BLaER1 treated with 17β-estradiol and CSF1 and Interleukin-3, amounts not matched to agents 10 nM and 100 nM (cell line): Measurements from ENCODE around the gene APOOL.
"Not testable (repeated sequence)": the region's sequence is repeated elsewhere in the genome, so short reads cannot be mapped to it uniquely, and the experiment has no call there.

ENCODE experiments used
- H3K27ac ChIP-seq, 11 experiments: shearing (Covaris generic); formaldehyde crosslinking; 2 replicates each; pipeline ENCODE4 v1.8.1; 2022
- H3K27me3 ChIP-seq, 11 experiments: shearing (Covaris generic); formaldehyde crosslinking; 2 replicates each; pipeline ENCODE4 v1.8.1; 2022
- H3K36me3 ChIP-seq, 11 experiments: shearing (Covaris generic); formaldehyde crosslinking; 2 replicates each; pipeline ENCODE4 v1.8.1; 2022
- H3K4me1 ChIP-seq, 10 experiments: shearing (Covaris generic); formaldehyde crosslinking; 2 replicates each; pipeline ENCODE4 v1.8.1; 2022
- H3K4me2 ChIP-seq, 11 experiments: shearing (Covaris generic); formaldehyde crosslinking; 2 replicates each; pipeline ENCODE4 v1.8.1; 2022
- H3K4me3 ChIP-seq, 10 experiments: shearing (Covaris generic); formaldehyde crosslinking; 2 replicates each; pipeline ENCODE4 v1.8.1; 2022
- H3K9ac ChIP-seq, 11 experiments: shearing (Covaris generic); formaldehyde crosslinking; 2 replicates each; pipeline ENCODE4 v1.8.1; 2022
- H3K9me3 ChIP-seq, 11 experiments: shearing (Covaris generic); formaldehyde crosslinking; replicated peaks in 1 of 11; 2 replicates each; pipeline ENCODE4 v1.8.1; 2022
- H4K20me1 ChIP-seq, 11 experiments: shearing (Covaris generic); formaldehyde crosslinking; 2 replicates each; pipeline ENCODE4 v1.8.1; 2022
- Cebpa-rat ChIP-seq, 11 experiments: shearing (Covaris generic); IDR thresholded peaks; 2 replicates each; pipeline ENCODE4 v1.8.1; 2022

The APOOL gene, protein sequence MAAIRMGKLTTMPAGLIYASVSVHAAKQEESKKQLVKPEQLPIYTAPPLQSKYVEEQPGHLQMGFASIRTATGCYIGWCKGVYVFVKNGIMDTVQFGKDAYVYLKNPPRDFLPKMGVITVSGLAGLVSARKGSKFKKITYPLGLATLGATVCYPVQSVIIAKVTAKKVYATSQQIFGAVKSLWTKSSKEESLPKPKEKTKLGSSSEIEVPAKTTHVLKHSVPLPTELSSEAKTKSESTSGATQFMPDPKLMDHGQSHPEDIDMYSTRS

DNA sequence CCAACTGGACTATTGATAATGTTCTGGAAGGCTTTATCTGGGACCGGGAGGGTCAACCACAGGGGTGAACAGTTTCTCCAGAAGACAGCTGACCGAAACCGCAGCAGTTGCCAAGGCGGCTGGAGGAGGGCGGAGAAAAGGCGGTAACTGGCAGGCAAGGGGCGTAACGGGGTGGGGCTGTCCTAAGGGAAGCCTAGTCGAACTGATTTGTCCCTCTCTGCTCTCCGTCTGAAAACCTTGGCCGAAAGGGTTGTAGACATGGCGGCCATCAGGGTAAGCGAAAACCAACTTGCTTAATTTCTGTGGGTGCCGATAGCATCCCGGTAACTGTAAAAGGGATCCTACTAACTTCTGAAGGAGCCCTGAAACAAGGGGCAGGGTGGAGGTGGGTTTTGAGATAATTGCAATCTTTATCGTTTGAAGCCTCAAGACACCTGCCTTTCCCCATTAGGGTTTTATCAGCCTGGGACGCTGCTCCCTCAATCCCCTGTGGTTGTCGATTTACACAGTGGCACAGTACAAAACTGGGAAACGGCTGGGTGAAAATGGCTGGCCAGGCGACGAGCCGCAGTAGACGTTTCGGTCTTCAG lies at the start of gene APOOL:
APOOL (plus strand) TSS at position 223 of the 590 bp plus-strand sequence; CDS start at position 259, 36 bp downstream.
- H3K27ac ChIP-seq = peak within 1 kb of the TSS; percentile 53 to 78 (median 69); a peak in 20 of 22 replicates
- peaks cover 0 to 5% (median 0%) of the 10 kb centered on the region in 11 experiments; a peak in 3 of 22 replicates for H3K9me3 ChIP-seq
- H3K4me2 ChIP-seq = peak within 1 kb of the TSS; percentile 63 to 87 (median 71)

DNA sequence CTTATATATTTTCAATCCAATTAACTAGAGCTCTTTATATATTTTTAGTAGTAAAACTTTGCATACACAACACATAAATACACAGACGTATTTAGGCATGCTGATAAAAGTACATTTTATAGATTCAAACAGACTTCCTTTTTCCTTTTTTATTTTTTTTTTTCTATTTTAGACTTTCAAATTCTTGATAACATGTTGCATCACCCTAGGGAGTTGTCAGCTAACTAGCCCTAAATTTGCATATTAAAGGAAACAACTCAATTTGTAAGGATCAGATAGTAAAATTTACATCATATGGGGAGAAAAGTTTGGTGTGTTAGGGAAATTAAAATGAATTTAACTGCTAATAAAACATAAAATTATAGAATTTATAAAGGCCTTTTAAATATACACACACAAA lies 47.4 kb upstream of the APOOL start:
- H3K4me2 ChIP-seq = peak overlapping the region; percentile 21 to 68 (median 42); a peak in 14 of 22 replicates

More for the DNA sequence above, at the start of gene APOOL:
- no peaks in the 10 kb centered on the region for H3K36me3 ChIP-seq
- TF ChIP-seq Cebpa-rat (IDR thresholded peaks at IDR 0.05) = no peak
- H3K4me3 ChIP-seq = peak within 1 kb of the TSS; percentile 60 to 76 (median 70)
- peaks cover 0 to 6% (median 5%) of the 10 kb centered on the region in 10 experiments; a peak in 12 of 20 replicates for H3K4me1 ChIP-seq
- H3K9ac ChIP-seq = peak within 1 kb of the TSS; percentile 70 to 81 (median 76)
- H3K27me3 ChIP-seq = peaks cover 14 to 63% (median 40%) of the 10 kb centered on the region in 11 experiments; a peak in 18 of 22 replicates
- H4K20me1 ChIP-seq = 0 out of 22 replicates have a peak, but pooled peaks cover 0 to 5% (median 0%) of the 10 kb centered on the region in 11 experiments

DNA sequence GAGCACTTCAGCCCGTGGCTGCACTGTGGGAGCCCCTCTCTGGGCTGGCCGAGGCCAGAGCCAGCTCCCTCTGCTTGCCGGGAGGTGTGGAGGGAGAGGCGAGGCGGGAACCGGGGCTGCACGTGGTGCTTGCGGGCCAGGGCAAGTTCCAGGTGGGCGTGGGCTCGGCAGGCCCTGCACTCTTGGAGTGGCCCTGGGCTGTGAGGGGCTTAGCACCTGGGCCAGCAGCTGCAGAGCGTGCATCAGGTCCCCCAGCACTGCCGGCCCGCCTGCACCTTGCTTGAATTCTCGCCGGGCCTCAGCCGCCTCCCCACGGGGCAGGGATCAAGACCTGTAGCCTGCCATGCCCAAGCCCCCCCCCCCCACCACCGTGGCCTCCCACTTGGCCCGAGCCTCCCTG lies 28.9 kb upstream of the APOOL start:
- H3K9ac ChIP-seq = no peak overlapping the region
- H3K4me1 ChIP-seq = no peaks in the 10 kb centered on the region
- H3K27ac ChIP-seq = no peak overlapping the region
- no peaks in the 10 kb centered on the region for H3K36me3 ChIP-seq
- H4K20me1 ChIP-seq = no peaks in the 10 kb centered on the region
- peaks cover 26 to 83% (median 63%) of the 10 kb centered on the region in 11 experiments; a peak in 20 of 22 replicates for H3K27me3 ChIP-seq
- peaks cover 12 to 40% (median 28%) of the 10 kb centered on the region in 11 experiments; a peak in 21 of 22 replicates for H3K9me3 ChIP-seq
- no peak overlapping the region for H3K4me3 ChIP-seq
- TF ChIP-seq Cebpa-rat (IDR thresholded peaks at IDR 0.05) = no peak
- H3K4me2 ChIP-seq = no peak overlapping the region

More for the DNA sequence above, 47.4 kb upstream of the APOOL start:
- Histone ChIP-seq H3K4me1 (peaks cover 0 to 20% (median 11%) of the 10 kb centered on the region in 10 experiments; a peak in 12 of 20 replicates), H3K9ac (no peak overlapping the region), H3K4me3 (no peak overlapping the region), H3K27ac (no peak overlapping the region), H3K27me3 (peaks cover 46 to 68% (median 56%) of the 10 kb centered on the region in 11 experiments), H3K9me3 (no peaks in the 10 kb centered on the region), H3K36me3 (no peaks in the 10 kb centered on the region), H4K20me1 (no peaks in the 10 kb centered on the region)
- no peak for TF ChIP-seq Cebpa-rat (IDR thresholded peaks at IDR 0.05)

DNA sequence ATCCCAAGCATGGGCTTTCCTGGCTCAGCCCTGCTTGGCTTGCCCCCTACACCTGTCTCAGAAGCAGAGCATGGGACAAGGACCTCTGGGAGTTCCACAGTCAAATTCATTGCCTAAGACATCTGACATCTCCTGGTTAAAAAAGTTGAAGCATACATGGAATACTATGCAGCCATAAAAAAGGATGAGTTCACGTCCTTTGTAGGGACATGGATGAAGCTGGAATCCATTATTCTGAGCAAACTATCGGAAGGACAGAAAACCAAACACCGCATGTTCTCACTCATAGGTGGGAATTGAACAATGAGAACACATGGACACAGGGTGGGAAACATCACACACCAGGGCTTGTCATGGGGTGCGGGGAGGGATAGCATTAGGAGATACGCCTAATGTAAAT lies 11.9 kb upstream of the APOOL start:
- H3K9ac ChIP-seq, H3K4me1 ChIP-seq, H3K36me3 ChIP-seq, H3K27ac ChIP-seq, H3K4me3 ChIP-seq, H3K4me2 ChIP-seq, H4K20me1 ChIP-seq: not testable (repeated sequence)
- H3K9me3 ChIP-seq = peaks cover 0 to 17% (median 7%) of the 10 kb centered on the region in 11 experiments; a peak in 12 of 22 replicates
- H3K27me3 ChIP-seq = peaks cover 0 to 53% (median 34%) of the 10 kb centered on the region in 11 experiments; a peak in 18 of 22 replicates

DNA sequence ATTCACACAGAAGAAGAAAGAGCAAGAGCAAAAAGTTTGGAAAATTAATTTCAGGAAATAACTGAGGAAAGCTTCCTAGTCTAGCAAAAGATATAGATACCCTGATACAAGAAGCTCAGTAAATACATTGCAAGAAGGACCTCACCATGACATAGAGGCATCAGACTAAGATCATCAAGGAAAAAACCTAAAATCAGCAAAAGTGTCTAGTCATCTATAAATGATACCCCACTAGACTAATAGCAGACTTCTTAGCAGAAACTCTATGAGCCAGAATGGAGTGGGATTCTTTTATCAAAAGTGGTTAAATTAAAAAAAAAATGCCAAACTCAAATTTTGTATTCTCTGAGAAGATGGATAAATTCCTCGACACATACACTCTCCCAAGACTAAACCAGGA lies 10.5 kb upstream of the APOOL start:
- no peaks in the 10 kb centered on the region; a peak in 1 of 22 replicates for H4K20me1 ChIP-seq
- H3K36me3 ChIP-seq = no peaks in the 10 kb centered on the region
- no peak overlapping the region for H3K4me2 ChIP-seq
- no peak overlapping the region for H3K27ac ChIP-seq
- no peak overlapping the region for H3K4me3 ChIP-seq
- no peak overlapping the region for H3K9ac ChIP-seq
- H3K4me1 ChIP-seq = no peaks in the 10 kb centered on the region
- peaks cover 3 to 39% (median 23%) of the 10 kb centered on the region in 11 experiments; a peak in 16 of 22 replicates for H3K27me3 ChIP-seq
- H3K9me3 ChIP-seq = peaks cover 0 to 17% (median 7%) of the 10 kb centered on the region in 11 experiments; a peak in 12 of 22 replicates
- TF ChIP-seq Cebpa-rat (IDR thresholded peaks at IDR 0.05) = no peak

DNA sequence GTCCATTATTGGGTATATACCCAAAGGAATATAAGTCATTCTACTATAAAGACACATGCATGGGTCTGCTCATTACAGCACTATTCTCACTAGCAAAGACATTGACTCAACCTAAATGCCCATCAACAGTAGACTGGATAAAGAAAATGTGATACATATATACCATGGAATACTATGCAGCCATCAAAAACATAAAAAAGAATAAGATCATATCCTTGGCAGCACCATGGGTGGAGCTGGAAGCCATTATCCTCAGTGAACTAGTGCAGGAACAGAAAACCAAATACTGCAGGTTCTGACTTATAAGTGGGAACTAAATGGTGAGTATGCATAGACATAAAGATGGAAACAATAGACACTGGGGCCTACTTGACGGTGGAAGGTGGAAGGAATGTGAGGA lies 2.3 kb upstream of the APOOL start:
- Histone ChIP-seq H3K4me3 (no peak overlapping the region), H3K36me3 (no peaks in the 10 kb centered on the region)

DNA sequence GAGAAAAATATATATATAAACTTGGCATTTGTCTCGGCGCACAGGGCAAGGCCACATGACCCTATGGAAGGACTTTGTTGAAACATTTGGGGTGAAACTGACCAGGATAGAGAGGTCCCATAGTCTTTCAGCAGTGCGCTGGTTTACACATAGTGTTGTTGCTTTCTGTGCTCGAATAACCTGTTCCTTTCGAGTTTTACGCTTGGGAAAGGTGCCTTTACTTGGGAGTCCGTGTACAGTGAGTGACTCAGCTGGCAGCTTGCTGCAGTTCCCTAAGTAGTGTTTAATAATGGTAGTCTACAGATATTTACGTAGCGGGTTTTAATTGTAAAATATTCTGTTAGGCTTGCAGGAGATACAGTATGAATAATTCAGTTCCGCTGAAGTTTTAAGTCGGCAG lies 578 bp downstream of the APOOL start:
- Histone ChIP-seq H4K20me1 (0 out of 22 replicates have a peak, but pooled peaks cover 0 to 5% (median 0%) of the 10 kb centered on the region in 11 experiments), H3K4me3 (peak overlapping the region; percentile 60 to 76 (median 70)), H3K4me1 (peaks cover 0 to 6% (median 5%) of the 10 kb centered on the region in 10 experiments; a peak in 12 of 20 replicates), H3K9me3 (peaks cover 0 to 5% (median under 1%) of the 10 kb centered on the region in 11 experiments; a peak in 6 of 22 replicates), H3K4me2 (peak overlapping the region; percentile 63 to 87 (median 71)), H3K27ac (peak overlapping the region; percentile 53 to 78 (median 69); a peak in 20 of 22 replicates), H3K36me3 (no peaks in the 10 kb centered on the region), H3K27me3 (peaks cover 17 to 62% (median 36%) of the 10 kb centered on the region in 11 experiments; a peak in 18 of 22 replicates), H3K9ac (peak overlapping the region; percentile 70 to 81 (median 76))
- no peak for TF ChIP-seq Cebpa-rat (IDR thresholded peaks at IDR 0.05)

More for the DNA sequence above, 2.3 kb upstream of the APOOL start:
- Histone ChIP-seq H3K4me1 (peaks cover 0 to 6% (median 5%) of the 10 kb centered on the region in 10 experiments; a peak in 12 of 20 replicates), H3K27me3 (peaks cover 4 to 45% (median 20%) of the 10 kb centered on the region in 11 experiments; a peak in 15 of 22 replicates), H3K4me2 (no peak overlapping the region), H3K9me3 (peaks cover 0 to 5% (median 0%) of the 10 kb centered on the region in 11 experiments; a peak in 3 of 22 replicates), H3K9ac (no peak overlapping the region), H3K27ac (no peak overlapping the region), H4K20me1 (no peaks in the 10 kb centered on the region)
- no peak for TF ChIP-seq Cebpa-rat (IDR thresholded peaks at IDR 0.05)

DNA sequence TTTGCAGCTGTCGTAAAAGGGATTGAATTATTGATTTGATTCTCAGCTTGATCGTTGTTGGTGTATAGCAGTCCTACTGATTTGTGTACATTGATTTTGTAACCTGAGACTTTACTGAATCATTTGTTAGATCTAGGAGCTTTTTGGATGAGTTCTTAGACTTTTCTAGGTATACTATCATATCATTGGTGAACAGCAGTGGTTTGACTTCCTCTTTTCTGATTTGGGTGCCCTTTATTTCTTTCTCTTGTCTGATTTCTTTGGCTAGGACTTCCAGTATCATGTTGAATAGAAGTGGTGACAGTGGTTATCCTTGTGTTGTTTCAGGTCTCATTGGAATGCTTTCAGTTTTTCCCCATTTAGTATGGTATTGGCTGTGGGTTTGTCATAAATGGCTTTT lies 8.4 kb downstream of the APOOL start:
- Histone ChIP-seq H3K9me3 (peaks cover 34 to 47% (median 40%) of the 10 kb centered on the region in 11 experiments), H3K4me1 (no peaks in the 10 kb centered on the region)

DNA sequence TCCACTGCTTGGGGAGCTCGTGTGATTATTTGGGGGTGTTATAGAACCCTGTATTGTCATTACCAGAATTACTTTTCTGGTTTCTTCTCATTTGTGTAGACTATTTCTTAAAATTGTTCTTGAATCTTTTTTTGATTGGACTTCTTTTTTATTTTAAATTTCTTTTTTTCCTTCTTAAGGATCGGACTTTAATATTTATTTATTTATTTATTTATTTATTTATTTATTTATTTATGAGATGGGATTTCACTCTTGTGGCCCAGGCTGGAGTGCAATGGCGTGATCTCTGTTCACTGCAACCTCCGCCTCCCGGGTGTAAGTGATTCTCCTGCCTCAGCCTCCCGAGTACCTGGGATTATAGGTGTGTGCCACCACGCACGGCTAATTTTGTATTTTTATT lies 11.7 kb downstream of the APOOL start:
- H3K4me2 ChIP-seq, H3K9ac ChIP-seq, H3K4me3 ChIP-seq, H4K20me1 ChIP-seq, H3K27ac ChIP-seq, H3K4me1 ChIP-seq: not testable (repeated sequence)
- Histone ChIP-seq H3K36me3 (peaks cover 0 to 22% (median 9%) of the 10 kb centered on the region in 11 experiments; a peak in 10 of 22 replicates), H3K9me3 (peaks cover 53 to 69% (median 61%) of the 10 kb centered on the region in 11 experiments), H3K27me3 (peaks cover 0 to 66% (median 53%) of the 10 kb centered on the region in 11 experiments; a peak in 19 of 22 replicates)

More for the DNA sequence above, 8.4 kb downstream of the APOOL start:
- H4K20me1 ChIP-seq = 0 out of 22 replicates have a peak, but pooled peaks cover 0 to 2% (median 0%) of the 10 kb centered on the region in 11 experiments
- 0 out of 22 replicates have a peak, but pooled peaks cover 0 to 5% (median 0%) of the 10 kb centered on the region in 11 experiments for H3K36me3 ChIP-seq
- no peak overlapping the region for H3K4me2 ChIP-seq
- peaks cover 10 to 80% (median 68%) of the 10 kb centered on the region in 11 experiments; a peak in 19 of 22 replicates for H3K27me3 ChIP-seq
- no peak for TF ChIP-seq Cebpa-rat (IDR thresholded peaks at IDR 0.05)
- H3K27ac ChIP-seq = no peak overlapping the region
- H3K4me3 ChIP-seq = no peak overlapping the region
- no peak overlapping the region for H3K9ac ChIP-seq
